Cortex of kidney (tissue), 1 donor: ENCODE data around the gene ABLIM3.

Source experiments
- DNase-seq: peaks from one replicate; lab custom pipeline; 2025; lab: John Stamatoyannopoulos, UW

ABLIM3 gene

GRCh38 chr5:149188383-149188782, 47.1 kb downstream of the ABLIM3 start:
- DNase-seq: no peak

GRCh38 chr5:149195337-149195887, 54.1 kb downstream of the ABLIM3 start:
- DNase-seq: no peak

GRCh38 chr5:149195962-149196361, 54.7 kb downstream of the ABLIM3 start:
- DNase-seq: no peak

GRCh38 chr5:149198148-149198547, 56.9 kb downstream of the ABLIM3 start:
- no peak for DNase-seq

- no peak for DNase-seq
Observed at GRCh38 chr5:149200355-149200754, 59.1 kb downstream of the ABLIM3 start.

- DNase-seq: no peak
Observed at GRCh38 chr5:149201121-149201637, 59.9 kb downstream of the ABLIM3 start.

GRCh38 chr5:149202910-149203451, 61.7 kb downstream of the ABLIM3 start:
- no peak for DNase-seq

- no peak for DNase-seq
Observed at GRCh38 chr5:149203921-149204441, 62.7 kb downstream of the ABLIM3 start.

- DNase-seq: no peak
Observed at GRCh38 chr5:149205625-149206523, 64.6 kb downstream of the ABLIM3 start.

- no peak for DNase-seq
Observed at GRCh38 chr5:149206524-149207141, 65.3 kb downstream of the ABLIM3 start.

GRCh38 chr5:149207831-149208230, 66.5 kb downstream of the ABLIM3 start:
- no peak for DNase-seq

GRCh38 chr5:149210225-149210624, 68.9 kb downstream of the ABLIM3 start:
- no peak for DNase-seq

- no peak for DNase-seq
Observed at GRCh38 chr5:149210968-149211490, 69.7 kb downstream of the ABLIM3 start.

- DNase-seq: no peak
Observed at GRCh38 chr5:149211566-149211965, 70.3 kb downstream of the ABLIM3 start.

- DNase-seq: no peak
Observed at GRCh38 chr5:149212198-149212951, 71.1 kb downstream of the ABLIM3 start.

- no peak for DNase-seq
Observed at GRCh38 chr5:149213264-149213880, 72.1 kb downstream of the ABLIM3 start.

- no peak for DNase-seq
Observed at GRCh38 chr5:149215478-149216090, 74.3 kb downstream of the ABLIM3 start.

- no peak for DNase-seq
Observed at GRCh38 chr5:149216496-149216895, 75.2 kb downstream of the ABLIM3 start.

GRCh38 chr5:149217096-149217802, 76.0 kb downstream of the ABLIM3 start:
- DNase-seq: no peak

GRCh38 chr5:149217803-149218155, 76.5 kb downstream of the ABLIM3 start:
- no peak for DNase-seq
